Peyer's patch (tissue), 4 donors: Measurements from ENCODE around the gene ATXN7L3B.

Experiments used
- CTCF ChIP-seq, 6 experiments: fragments of 450-650 bp in 4 of 6; fragments of 200-600 bp in 2 of 6; sonication (generic) in 1 of 6; IDR thresholded peaks; one replicate each; pipeline ENCODE4 v1.5.1; 2017 to 2019; ENCODE audit warnings: antibody characterized with exemption in 6 of 6, mild to moderate bottlenecking in 3 of 6, moderate library complexity in 1 of 6
- POLR2A ChIP-seq, 2 donors: fragments of 450-650 bp; IDR thresholded peaks; one replicate each; pipeline ENCODE4 v1.5.1; 2017; ENCODE audit warnings: antibody characterized with exemption in 2 of 2, mild to moderate bottlenecking in 2 of 2, moderate library complexity in 2 of 2

GRCh38 chr12:74526535-74526934 lies 11.1 kb upstream of the ATXN7L3B start:
- TF ChIP-seq POLR2A (IDR thresholded peaks at IDR 0.05) (no peak), CTCF (IDR thresholded peaks at IDR 0.05) (no peak)
